Adrenal gland (tissue), 12 donors: ENCODE data around the gene FOXJ1. TPM values are rescaled to one million over a fixed set of nuclear protein-coding genes. Genes with fewer than 3 reads are reported as not detected.

ENCODE experiments used
- DNase-seq, 7 donors: peaks; one replicate each; pipeline ENCODE4 v3.0.0-alpha.2; 2019 to 2020
- H3K27ac ChIP-seq, 5 donors: fragments of 200-600 bp; sonication (generic) in 4 of 5; 1 replicate in 3 of 5; 2 replicates in 2 of 5; pipeline versions ENCODE4 v1.5.1 to v1.8.0; 2016 to 2020; ENCODE audit warnings: mild to moderate bottlenecking in 1 of 5
- H3K27me3 ChIP-seq: fragments of 200-600 bp; 2 replicates; pipeline ENCODE4 v1.8.0; 2021
- H3K36me3 ChIP-seq, 2 donors: fragments of 200-600 bp; replicated peaks in 1 of 2; 1 replicate in 1 of 2; 2 replicates in 1 of 2; pipeline versions ENCODE4 v1.5.1 to v1.8.0; 2018 to 2022
- H3K4me1 ChIP-seq, 2 donors: fragments of 200-600 bp; replicated peaks in 1 of 2; 1 replicate in 1 of 2; 2 replicates in 1 of 2; pipeline versions ENCODE4 v1.5.1 to v1.8.0; 2018 to 2021
- H3K4me3 ChIP-seq, 4 donors: fragments of 200-600 bp; sonication (generic) in 3 of 4; one replicate each; pipeline ENCODE4 v1.5.1; 2016 to 2018
- H3K9me3 ChIP-seq, 3 donors: fragments of 200-600 bp; sonication (generic) in 1 of 3; replicated peaks in 1 of 3; 1 replicate in 2 of 3; 2 replicates in 1 of 3; pipeline versions ENCODE4 v1.5.1 to v1.8.0; 2016 to 2021
- POLR2A ChIP-seq, 2 donors: fragments of 450-650 bp; IDR thresholded peaks; one replicate each; pipeline ENCODE4 v1.6.1; 2017; ENCODE audit warnings: antibody characterized with exemption in 2 of 2, mild to moderate bottlenecking in 2 of 2, moderate library complexity in 1 of 2
- WGBS, 4 donors: extraction: QIAGEN DNeasy Blood & Tissue Kit in 2 of 4; methylation state at CpG; one replicate each; pipeline versions ENCODE4 v1.1.5 to v1.1.7; 2013 to 2017; 5-methylcytosine and 5-hydroxymethylcytosine counted together
- intact Hi-C, 2 donors: fragments of 100-400 bp; cut with DNase I; formaldehyde crosslinking; loops; one replicate each; pipeline versions ENCODE4 v1.14.1 to v1.15.0; 2022 to 2023
- polyA plus RNA-seq, 3 donors: library from polyadenylated mRNA; stranded (reverse); fragments of 200-250 nt in 2 of 3; fragments of 350-450 nt in 1 of 3; fragmentation: Illumina TruSeq in 1 of 3; extraction: RNeasy Lipid Tissue Mini Kit (QIAGEN cat#74804) in 1 of 3; gene quantifications; one replicate each; pipeline ENCODE4 v1.2.3, GENCODE V29; 2013 to 2014
- total RNA-seq, 9 donors: library from RNA; depleted of rRNA in 4 of 9; stranded (reverse); fragments of >200 nt in 4 of 9; fragments of 120-200 nt in 1 of 9; fragmentation: NEBNext Ultra II Directional in 1 of 9; extraction: Animal tissue kit (Norgen Biotek cat#: 25700) in 1 of 9; gene quantifications; one replicate each; pipeline versions ENCODE4 v1.1.0 to v1.2.4, GENCODE V29; 2013 to 2023
- TF ChIP-seq, protein P1 (sequence below), 6 experiments: fragments of 450-650 bp in 4 of 6; fragments of 200-600 bp in 2 of 6; sonication (generic) in 1 of 6; IDR thresholded peaks; 1 replicate in 5 of 6; 2 replicates in 1 of 6; pipeline versions ENCODE4 v1.5.1 to v1.8.0; 2016 to 2021; ENCODE audit warnings: antibody characterized with exemption in 6 of 6, mild to moderate bottlenecking in 2 of 6, moderate library complexity in 1 of 6
- donor health status: healthy with polysubstance abuse.
- donor health status: Bipolar disorder and iron deficiency.
- donor health status: DM: yes; HTN: yes; CAD: no.
- donor health status: DM: no; HTN: no; CAD: no.
- donor health status: DM: no; HTN: no; CAD: no.
- donor health status: DM: yes; HTN: yes; CAD: no.

FOXJ1 gene
- total and polyA plus RNA-seq, 12 donors = 0.06 to 0.18 (median 0.07) TPM; not detected in 9

DNA sequence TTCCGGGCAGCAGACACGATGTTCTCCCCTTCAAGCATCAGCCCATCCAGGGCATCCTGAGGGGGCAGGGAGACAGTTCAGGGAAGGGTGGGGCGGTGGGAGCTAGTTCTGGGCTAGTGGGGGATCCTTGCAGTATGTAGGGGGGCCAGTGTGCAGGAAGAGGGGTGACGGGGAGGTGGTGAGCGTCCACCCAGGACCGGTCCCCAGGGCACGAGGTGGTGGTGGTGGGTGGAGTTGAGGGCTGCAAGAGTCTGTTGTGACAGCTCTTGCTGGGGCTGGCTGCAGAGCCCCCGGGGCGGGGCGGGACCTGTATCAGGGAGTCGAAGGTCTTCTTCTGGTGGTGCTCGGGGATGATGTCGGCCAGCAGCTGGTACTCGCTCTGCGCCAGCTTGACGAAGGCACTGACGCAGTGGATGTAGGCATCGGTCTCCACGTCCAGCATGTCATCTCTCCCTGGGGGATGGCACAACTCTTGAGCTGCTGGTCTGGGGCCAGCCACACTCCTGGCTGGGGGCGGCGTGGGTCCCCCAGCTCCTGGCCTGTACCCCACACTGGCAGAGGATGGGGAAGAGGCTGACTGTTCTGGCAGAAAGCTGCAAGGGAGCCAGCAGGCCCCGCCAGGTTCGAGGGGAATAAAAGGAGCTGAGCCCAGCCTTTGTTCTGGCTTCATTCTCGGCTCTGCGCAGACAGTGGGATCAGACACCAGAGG is 52.0 kb downstream of the FOXJ1 start:
- no peak for TF ChIP-seq POLR2A (IDR thresholded peaks at IDR 0.05)
- TF ChIP-seq, protein P1, sequence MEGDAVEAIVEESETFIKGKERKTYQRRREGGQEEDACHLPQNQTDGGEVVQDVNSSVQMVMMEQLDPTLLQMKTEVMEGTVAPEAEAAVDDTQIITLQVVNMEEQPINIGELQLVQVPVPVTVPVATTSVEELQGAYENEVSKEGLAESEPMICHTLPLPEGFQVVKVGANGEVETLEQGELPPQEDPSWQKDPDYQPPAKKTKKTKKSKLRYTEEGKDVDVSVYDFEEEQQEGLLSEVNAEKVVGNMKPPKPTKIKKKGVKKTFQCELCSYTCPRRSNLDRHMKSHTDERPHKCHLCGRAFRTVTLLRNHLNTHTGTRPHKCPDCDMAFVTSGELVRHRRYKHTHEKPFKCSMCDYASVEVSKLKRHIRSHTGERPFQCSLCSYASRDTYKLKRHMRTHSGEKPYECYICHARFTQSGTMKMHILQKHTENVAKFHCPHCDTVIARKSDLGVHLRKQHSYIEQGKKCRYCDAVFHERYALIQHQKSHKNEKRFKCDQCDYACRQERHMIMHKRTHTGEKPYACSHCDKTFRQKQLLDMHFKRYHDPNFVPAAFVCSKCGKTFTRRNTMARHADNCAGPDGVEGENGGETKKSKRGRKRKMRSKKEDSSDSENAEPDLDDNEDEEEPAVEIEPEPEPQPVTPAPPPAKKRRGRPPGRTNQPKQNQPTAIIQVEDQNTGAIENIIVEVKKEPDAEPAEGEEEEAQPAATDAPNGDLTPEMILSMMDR (IDR thresholded peaks at IDR 0.05) = no peak
- H3K4me1 ChIP-seq = no peaks in the 10 kb centered on the region
- no peak for DNase-seq
- H3K36me3 ChIP-seq = peaks cover 0 to 96% of the 10 kb centered on the region in 2 donors
- no peak overlapping the region for H3K4me3 ChIP-seq
- H3K27ac ChIP-seq = no peak overlapping the region
- no peaks in the 10 kb centered on the region for H3K9me3 ChIP-seq
- no peaks in the 10 kb centered on the region for H3K27me3 ChIP-seq
- intact Hi-C loops = no loop called here
- WGBS, 4 donors = 91 to 96% (median 95%) methylated on average over 13 to 25 of the region's 25 CpGs

- WGBS, 4 donors = 81 to 92% (median 88%) methylated on average over 16 to 25 of the region's 25 CpGs
- H3K36me3 ChIP-seq = peaks cover 0 to 96% of the 10 kb centered on the region in 2 donors
- H3K9me3 ChIP-seq = no peaks in the 10 kb centered on the region
- TF ChIP-seq, protein P1 (IDR thresholded peaks at IDR 0.05) = no peak
- no peak for TF ChIP-seq POLR2A (IDR thresholded peaks at IDR 0.05)
- H3K27me3 ChIP-seq = no peaks in the 10 kb centered on the region
- H3K4me3 ChIP-seq = no peak overlapping the region
- H3K4me1 ChIP-seq = no peaks in the 10 kb centered on the region
- DNase-seq = no peak
- H3K27ac ChIP-seq = no peak overlapping the region
- intact Hi-C loops = no loop called here
These were observed 52.8 kb downstream of the FOXJ1 start for GRCh38 chr17:76088041-76088867.

DNA sequence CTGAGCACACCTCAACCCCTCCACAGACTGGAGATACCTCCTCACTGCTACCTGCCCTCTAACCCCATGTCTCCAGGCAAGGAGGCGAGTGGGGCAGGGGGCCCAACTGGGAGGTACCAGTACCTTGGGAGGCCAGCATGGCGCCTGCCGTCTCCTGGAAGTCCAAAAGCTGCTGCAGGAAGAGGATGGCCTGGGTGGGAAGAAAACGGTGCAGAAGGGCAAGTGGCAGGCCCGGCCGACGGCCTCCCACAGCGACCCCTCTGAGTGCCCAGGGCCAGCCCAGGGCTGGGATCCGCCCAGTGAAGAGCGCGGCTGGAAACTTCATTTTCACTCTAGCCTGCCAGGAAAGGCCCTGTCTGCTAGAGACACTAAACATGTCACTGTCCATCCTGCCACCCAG is 53.5 kb downstream of the FOXJ1 start:
- 83 to 95% (median 86%) methylated on average over 7 to 11 of the region's 11 CpGs for WGBS, 4 donors
- no peaks in the 10 kb centered on the region for H3K9me3 ChIP-seq
- H3K27ac ChIP-seq = no peak overlapping the region
- no peak overlapping the region for H3K4me3 ChIP-seq
- TF ChIP-seq POLR2A (IDR thresholded peaks at IDR 0.05) = no peak
- TF ChIP-seq, protein P1 (IDR thresholded peaks at IDR 0.05) = no peak
- no peaks in the 10 kb centered on the region for H3K27me3 ChIP-seq
- intact Hi-C loops = no loop called here
- H3K36me3 ChIP-seq = peaks cover 0 to 91% of the 10 kb centered on the region in 2 donors
- no peaks in the 10 kb centered on the region for H3K4me1 ChIP-seq
- no peak for DNase-seq

- H3K4me1 ChIP-seq = no peaks in the 10 kb centered on the region
- H3K4me3 ChIP-seq = no peak overlapping the region
- no peak for DNase-seq
- peaks cover 0 to 82% of the 10 kb centered on the region in 2 donors for H3K36me3 ChIP-seq
- no peak overlapping the region for H3K27ac ChIP-seq
- no peaks in the 10 kb centered on the region for H3K9me3 ChIP-seq
- WGBS, 4 donors = 92 to 100% (median 94%) methylated on average over 5 to 9 of the region's 9 CpGs
- intact Hi-C loops = no loop called here
- TF ChIP-seq, protein P1 (IDR thresholded peaks at IDR 0.05) = no peak
- no peak for TF ChIP-seq POLR2A (IDR thresholded peaks at IDR 0.05)
- H3K27me3 ChIP-seq = no peaks in the 10 kb centered on the region
These were observed 54.7 kb downstream of the FOXJ1 start for GRCh38 chr17:76086384-76086783.
